ENCODE measurements around the gene IGSF9B.

The IGSF9B gene

DNA sequence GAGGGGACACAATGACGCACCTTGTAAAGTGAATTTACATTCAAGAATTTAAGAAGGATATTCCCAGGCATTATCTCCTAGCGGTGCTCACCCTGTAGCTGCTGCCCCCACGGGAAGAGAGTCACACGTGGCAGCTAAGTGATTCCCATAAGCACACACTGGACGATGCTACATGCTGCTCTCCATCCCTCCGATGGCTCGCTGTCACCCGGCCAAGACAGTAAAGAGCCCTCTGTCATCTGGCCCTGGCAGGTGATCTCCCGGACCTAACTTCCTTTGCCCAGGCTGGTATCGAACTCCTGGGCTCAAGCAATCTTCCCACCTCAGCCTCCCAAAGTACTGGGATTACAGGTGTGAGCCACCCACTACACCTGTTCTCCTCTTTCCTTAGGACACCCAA, 39.9 kb upstream of the IGSF9B start:
- Histone ChIP-seq H3K4me3 (ENCODE audit: low read depth, low read length) (no peak overlapping the region), H3K4me1 (ENCODE audit: control insufficient read depth, insufficient read depth, low read length, unreplicated experiment) (no peaks in the 10 kb centered on the region), H3K79me2 (ENCODE audit: control insufficient read depth, insufficient read depth, low read length, unreplicated experiment) (no peaks in the 10 kb centered on the region), H3K27ac (ENCODE audit: low read depth, low read length) (no peak overlapping the region), H3K27me3 (ENCODE audit: insufficient read depth, low read length) (no peaks in the 10 kb centered on the region), H3K36me3 (ENCODE audit: insufficient read depth, low read length) (no peaks in the 10 kb centered on the region), H2AFZ (ENCODE audit: low read length, unreplicated experiment) (no peak overlapping the region)

DNA sequence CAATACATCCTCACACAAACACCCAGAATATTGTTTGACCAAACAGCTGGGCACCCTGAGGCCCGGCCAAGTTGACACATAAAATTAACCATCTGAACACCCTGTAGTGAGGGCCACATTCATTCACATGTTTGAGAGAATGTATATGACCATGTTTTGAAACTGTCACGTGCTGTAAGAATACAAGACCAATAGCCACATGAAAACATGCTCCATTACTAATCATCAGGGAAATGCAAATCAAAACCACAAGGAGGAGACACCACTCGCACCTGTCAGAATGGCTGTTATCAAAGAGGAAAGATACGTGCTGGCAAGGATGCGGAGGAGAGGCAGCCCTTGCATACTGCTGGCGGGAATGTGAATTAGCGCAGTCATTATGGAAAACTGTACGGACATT, 38.3 kb upstream of the IGSF9B start:
- Histone ChIP-seq H3K27ac (ENCODE audit: low read depth, low read length) (no peak overlapping the region), H3K36me3 (ENCODE audit: insufficient read depth, low read length) (no peaks in the 10 kb centered on the region), H2AFZ (ENCODE audit: low read length, unreplicated experiment) (no peak overlapping the region), H3K79me2 (ENCODE audit: control insufficient read depth, insufficient read depth, low read length, unreplicated experiment) (no peaks in the 10 kb centered on the region), H3K4me1 (ENCODE audit: control insufficient read depth, insufficient read depth, low read length, unreplicated experiment) (no peaks in the 10 kb centered on the region), H3K27me3 (ENCODE audit: insufficient read depth, low read length) (no peaks in the 10 kb centered on the region), H3K4me3 (ENCODE audit: low read depth, low read length) (no peak overlapping the region; the same call in 1 of the 2 replicates)

DNA sequence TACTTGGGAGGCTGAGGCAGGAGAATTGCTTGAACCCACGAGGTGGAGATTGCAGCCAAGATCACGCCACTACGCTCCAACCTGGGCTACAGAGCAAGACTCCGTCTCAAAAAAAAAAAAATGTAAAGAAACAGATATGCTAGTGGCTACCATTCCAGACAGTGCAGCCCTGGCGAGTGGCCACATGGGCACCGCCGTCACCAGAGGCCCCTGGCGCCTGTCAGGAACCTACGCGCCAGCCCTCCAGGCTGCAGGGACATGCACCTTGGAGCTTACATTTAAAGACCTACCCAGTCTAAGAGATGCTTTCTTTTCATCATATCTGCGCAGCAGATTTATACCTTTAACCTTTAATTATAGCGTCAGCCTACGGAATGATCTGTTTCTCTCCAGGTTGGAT, 37.2 kb upstream of the IGSF9B start:
- Histone ChIP-seq H3K79me2 (ENCODE audit: control insufficient read depth, insufficient read depth, low read length, unreplicated experiment) (no peaks in the 10 kb centered on the region), H3K27ac (ENCODE audit: low read depth, low read length) (no peak overlapping the region), H3K27me3 (ENCODE audit: insufficient read depth, low read length) (no peaks in the 10 kb centered on the region), H3K4me3 (ENCODE audit: low read depth, low read length) (no peak overlapping the region), H3K4me1 (ENCODE audit: control insufficient read depth, insufficient read depth, low read length, unreplicated experiment) (no peaks in the 10 kb centered on the region), H3K36me3 (ENCODE audit: insufficient read depth, low read length) (no peaks in the 10 kb centered on the region), H2AFZ (ENCODE audit: low read length, unreplicated experiment) (no peak overlapping the region)

DNA sequence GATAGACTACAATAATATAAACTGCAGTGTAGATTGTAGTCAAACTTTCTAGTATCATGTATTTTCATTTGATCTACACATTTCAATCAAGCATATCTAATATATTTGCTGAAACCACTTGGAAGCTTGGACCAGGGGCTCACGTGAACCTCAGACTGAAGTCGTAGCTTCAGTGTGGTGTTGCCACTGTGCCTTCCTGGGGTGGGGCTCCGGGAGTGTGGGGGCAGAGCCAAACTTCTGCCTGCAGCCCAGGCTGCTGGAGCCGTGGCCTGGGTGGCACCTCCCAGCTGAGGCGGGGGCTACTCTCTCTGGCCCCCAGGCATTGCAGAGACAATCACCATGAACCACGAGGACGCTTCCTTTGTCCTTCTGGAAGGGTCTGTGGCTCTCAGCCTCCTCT, 36.3 kb upstream of the IGSF9B start:
- no peak overlapping the region for H2AFZ ChIP-seq (ENCODE audit: low read length, unreplicated experiment)
- H3K4me1 ChIP-seq (ENCODE audit: control insufficient read depth, insufficient read depth, low read length, unreplicated experiment) = no peaks in the 10 kb centered on the region
- H3K79me2 ChIP-seq (ENCODE audit: control insufficient read depth, insufficient read depth, low read length, unreplicated experiment) = no peaks in the 10 kb centered on the region
- H3K27me3 ChIP-seq (ENCODE audit: insufficient read depth, low read length) = no peaks in the 10 kb centered on the region
- H3K36me3 ChIP-seq (ENCODE audit: insufficient read depth, low read length) = no peaks in the 10 kb centered on the region
- H3K4me3 ChIP-seq (ENCODE audit: low read depth, low read length) = no peak overlapping the region
- H3K27ac ChIP-seq (ENCODE audit: low read depth, low read length) = no peak overlapping the region

DNA sequence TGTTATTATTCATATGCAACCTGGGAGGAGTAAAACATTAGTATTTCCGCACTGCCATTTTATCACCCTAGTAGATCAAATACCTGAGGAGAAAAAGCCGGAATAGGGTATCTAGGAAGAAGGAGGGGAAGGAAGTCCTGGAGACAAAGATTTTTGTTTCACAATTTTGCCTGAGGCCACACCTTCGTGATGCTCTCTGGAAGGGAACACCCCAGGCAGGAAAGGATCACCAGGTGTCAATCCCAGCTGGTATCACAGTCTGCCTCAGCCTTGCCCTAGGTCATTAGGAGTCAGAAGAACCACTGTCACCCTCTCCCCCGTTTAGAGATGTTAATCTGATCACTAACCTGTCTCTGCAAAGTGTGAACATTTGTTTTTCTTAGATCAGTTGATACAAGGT, 35.4 kb upstream of the IGSF9B start:
- H3K4me1 ChIP-seq (ENCODE audit: control insufficient read depth, insufficient read depth, low read length, unreplicated experiment) = no peaks in the 10 kb centered on the region
- no peak overlapping the region for H2AFZ ChIP-seq (ENCODE audit: low read length, unreplicated experiment)
- no peaks in the 10 kb centered on the region for H3K36me3 ChIP-seq (ENCODE audit: insufficient read depth, low read length)
- no peaks in the 10 kb centered on the region for H3K27me3 ChIP-seq (ENCODE audit: insufficient read depth, low read length)
- no peak overlapping the region for H3K4me3 ChIP-seq (ENCODE audit: low read depth, low read length)
- H3K79me2 ChIP-seq (ENCODE audit: control insufficient read depth, insufficient read depth, low read length, unreplicated experiment) = no peaks in the 10 kb centered on the region
- H3K27ac ChIP-seq (ENCODE audit: low read depth, low read length) = no peak overlapping the region

DNA sequence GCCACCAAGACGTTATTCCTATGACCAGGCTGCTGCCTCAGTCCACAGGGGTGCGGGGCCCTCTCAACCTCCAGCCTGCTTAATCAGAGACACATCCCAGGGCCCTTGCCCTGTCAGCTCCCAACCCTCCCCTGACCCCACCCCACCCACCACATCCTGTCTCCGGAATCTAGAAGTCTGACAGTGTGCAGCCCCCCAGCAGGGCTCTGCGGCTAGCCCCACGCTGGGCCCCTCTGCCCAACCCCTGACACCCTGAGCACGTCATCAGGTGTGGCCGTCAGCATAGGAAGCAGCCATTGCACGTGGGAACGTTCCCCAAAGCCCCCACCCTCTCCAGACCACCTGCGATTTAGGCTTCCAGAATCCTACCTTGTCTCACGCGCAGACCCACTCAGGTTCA, 34.3 kb upstream of the IGSF9B start:
- no peak overlapping the region for H3K4me3 ChIP-seq (ENCODE audit: low read depth, low read length)
- no peaks in the 10 kb centered on the region for H3K27me3 ChIP-seq (ENCODE audit: insufficient read depth, low read length)
- H2AFZ ChIP-seq (ENCODE audit: low read length, unreplicated experiment) = no peak overlapping the region
- no peaks in the 10 kb centered on the region for H3K4me1 ChIP-seq (ENCODE audit: control insufficient read depth, insufficient read depth, low read length, unreplicated experiment)
- H3K27ac ChIP-seq (ENCODE audit: low read depth, low read length) = no peak overlapping the region
- H3K36me3 ChIP-seq (ENCODE audit: insufficient read depth, low read length) = no peaks in the 10 kb centered on the region
- no peaks in the 10 kb centered on the region for H3K79me2 ChIP-seq (ENCODE audit: control insufficient read depth, insufficient read depth, low read length, unreplicated experiment)

DNA sequence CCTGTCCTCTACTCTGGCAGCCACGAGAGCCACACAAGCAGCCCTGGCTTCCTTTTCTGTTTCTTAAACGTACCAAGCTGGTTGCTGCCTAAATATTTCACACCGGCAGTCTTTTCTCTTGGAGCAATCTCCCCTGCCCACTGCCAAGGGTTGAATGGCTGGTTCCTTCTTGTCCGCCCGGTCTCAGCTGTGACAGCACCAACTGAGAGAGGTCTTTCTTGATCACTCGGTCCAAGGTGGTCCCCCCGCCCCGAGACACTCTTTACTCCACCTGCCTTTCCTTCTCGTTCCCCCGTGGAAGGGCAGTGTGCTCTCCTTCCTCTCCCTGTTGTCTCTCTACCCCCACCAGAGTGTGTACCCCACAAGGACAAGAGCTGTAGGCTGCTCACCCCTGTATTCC, 33.7 kb upstream of the IGSF9B start:
- Histone ChIP-seq H3K79me2 (ENCODE audit: control insufficient read depth, insufficient read depth, low read length, unreplicated experiment) (no peaks in the 10 kb centered on the region), H3K4me1 (ENCODE audit: control insufficient read depth, insufficient read depth, low read length, unreplicated experiment) (no peaks in the 10 kb centered on the region), H3K36me3 (ENCODE audit: insufficient read depth, low read length) (no peaks in the 10 kb centered on the region), H3K27ac (ENCODE audit: low read depth, low read length) (no peak overlapping the region), H3K27me3 (ENCODE audit: insufficient read depth, low read length) (no peaks in the 10 kb centered on the region), H2AFZ (ENCODE audit: low read length, unreplicated experiment) (no peak overlapping the region), H3K4me3 (ENCODE audit: low read depth, low read length) (no peak overlapping the region)

DNA sequence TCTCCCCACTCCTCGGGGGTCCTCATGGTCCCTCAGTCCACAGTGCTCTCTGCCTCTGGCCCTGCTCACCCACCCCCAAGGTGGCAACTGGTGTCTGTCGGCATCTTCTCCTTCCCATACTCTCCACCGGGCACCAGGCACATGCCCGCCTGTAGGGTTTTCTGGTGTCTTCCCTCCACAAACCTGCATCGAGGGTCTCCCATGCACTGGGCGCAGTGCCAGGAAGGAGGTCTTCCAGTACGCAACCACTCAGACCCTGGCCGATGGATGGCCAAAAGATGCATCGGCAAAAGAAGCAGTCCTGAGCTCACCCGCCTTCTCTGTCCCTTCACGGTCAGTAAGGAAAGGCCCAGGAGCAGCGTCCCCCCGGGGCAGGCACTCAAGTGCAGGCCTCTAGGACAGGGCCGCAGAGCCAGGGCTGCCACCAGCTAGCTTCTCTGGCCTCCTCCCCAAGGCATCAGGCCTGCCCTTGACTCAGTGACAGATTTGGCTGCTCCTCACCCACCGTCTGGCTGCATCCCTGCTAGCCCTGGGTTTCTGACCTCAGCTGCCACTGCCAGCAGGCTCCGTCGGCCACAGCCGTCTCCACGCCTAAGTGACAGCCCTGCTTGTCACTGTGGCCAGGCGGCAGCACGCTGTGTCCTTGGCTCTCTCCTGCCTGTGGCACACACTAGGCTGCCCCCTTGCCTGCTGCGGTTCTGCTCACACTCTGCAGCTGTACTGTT, 32.1 kb upstream of the IGSF9B start:
- H2AFZ ChIP-seq (ENCODE audit: low read length, unreplicated experiment) = no peak overlapping the region
- no peaks in the 10 kb centered on the region for H3K79me2 ChIP-seq (ENCODE audit: control insufficient read depth, insufficient read depth, low read length, unreplicated experiment)
- H3K4me3 ChIP-seq (ENCODE audit: low read depth, low read length) = no peak overlapping the region
- H3K36me3 ChIP-seq (ENCODE audit: insufficient read depth, low read length) = no peaks in the 10 kb centered on the region
- H3K27ac ChIP-seq (ENCODE audit: low read depth, low read length) = no peak overlapping the region
- no peaks in the 10 kb centered on the region for H3K4me1 ChIP-seq (ENCODE audit: control insufficient read depth, insufficient read depth, low read length, unreplicated experiment)
- H3K27me3 ChIP-seq (ENCODE audit: insufficient read depth, low read length) = no peaks in the 10 kb centered on the region

DNA sequence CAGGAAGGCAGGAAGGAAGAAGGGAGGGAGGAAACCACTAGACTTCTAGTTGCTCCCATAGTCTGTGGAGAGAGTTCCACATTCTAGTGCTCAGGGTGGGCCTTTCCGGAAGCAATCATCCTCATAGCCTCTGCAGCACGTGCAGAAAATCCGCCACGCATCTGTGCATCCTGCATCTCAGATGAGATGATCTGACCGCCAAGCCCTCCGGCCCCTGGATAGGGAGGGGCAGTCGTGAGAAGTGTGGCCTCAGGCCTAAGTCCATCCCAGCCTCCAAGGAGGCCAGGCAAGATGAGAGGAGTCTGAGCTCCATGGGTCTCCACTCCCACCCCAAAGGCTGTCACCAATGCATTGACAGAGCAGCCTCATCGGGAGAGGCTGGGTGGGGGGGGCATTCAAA, 30.4 kb upstream of the IGSF9B start:
- H3K4me3 ChIP-seq (ENCODE audit: low read depth, low read length) = no peak overlapping the region
- H3K27me3 ChIP-seq (ENCODE audit: insufficient read depth, low read length) = no peaks in the 10 kb centered on the region
- H3K27ac ChIP-seq (ENCODE audit: low read depth, low read length) = no peak overlapping the region
- no peaks in the 10 kb centered on the region for H3K4me1 ChIP-seq (ENCODE audit: control insufficient read depth, insufficient read depth, low read length, unreplicated experiment)
- no peak overlapping the region for H2AFZ ChIP-seq (ENCODE audit: low read length, unreplicated experiment)
- no peaks in the 10 kb centered on the region for H3K36me3 ChIP-seq (ENCODE audit: insufficient read depth, low read length)
- H3K79me2 ChIP-seq (ENCODE audit: control insufficient read depth, insufficient read depth, low read length, unreplicated experiment) = no peaks in the 10 kb centered on the region

DNA sequence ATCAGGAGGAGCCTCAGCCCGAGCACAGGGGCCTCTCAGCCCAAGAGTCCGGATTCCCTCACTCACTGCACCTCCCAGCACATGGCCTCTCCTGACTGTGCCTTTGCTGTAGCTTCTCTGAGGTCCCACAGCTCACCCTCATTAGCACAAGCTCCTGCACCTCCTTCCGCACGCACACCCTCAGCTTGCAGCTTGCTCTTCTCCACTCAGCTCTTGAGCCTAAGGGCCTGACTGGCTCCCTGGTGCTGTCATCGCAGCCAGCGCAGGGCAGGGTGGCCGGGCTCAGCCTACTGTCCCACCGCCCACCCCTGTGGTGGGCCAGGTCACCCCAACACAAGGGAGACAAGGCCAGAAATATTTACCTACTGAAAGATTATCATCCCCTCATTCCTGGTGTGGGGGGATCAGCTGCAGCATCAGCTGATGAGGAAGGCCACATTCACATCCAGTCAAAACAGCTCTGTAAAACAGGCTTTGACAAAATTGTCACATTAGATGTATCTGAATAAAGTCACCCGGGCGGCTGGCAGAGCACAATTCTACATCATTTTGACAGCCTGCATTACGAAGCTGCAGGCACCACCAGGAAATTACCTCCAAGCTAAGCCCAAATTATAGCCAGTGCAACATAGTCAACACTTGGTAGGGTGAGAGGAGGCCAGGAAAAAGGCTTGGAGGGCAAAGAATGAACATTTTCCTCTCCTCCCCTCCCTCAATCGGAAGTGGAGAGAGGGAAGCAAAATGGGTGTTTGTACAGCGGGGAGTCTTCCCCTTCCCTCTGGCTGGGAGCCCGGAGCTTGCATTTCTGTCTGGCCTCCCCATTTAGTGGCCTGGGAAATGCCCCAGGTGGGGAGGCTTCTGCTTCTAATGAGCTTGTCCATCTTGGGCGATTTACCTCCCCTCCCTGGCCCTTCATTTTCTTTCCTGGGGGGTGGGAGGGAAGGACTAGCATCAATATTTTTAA, 29.5 kb upstream of the IGSF9B start:
- no peaks in the 10 kb centered on the region for H3K4me1 ChIP-seq (ENCODE audit: control insufficient read depth, insufficient read depth, low read length, unreplicated experiment)
- H2AFZ ChIP-seq (ENCODE audit: low read length, unreplicated experiment) = no peak overlapping the region
- no peak overlapping the region for H3K27ac ChIP-seq (ENCODE audit: low read depth, low read length)
- no peaks in the 10 kb centered on the region for H3K36me3 ChIP-seq (ENCODE audit: insufficient read depth, low read length)
- no peaks in the 10 kb centered on the region for H3K27me3 ChIP-seq (ENCODE audit: insufficient read depth, low read length)
- H3K4me3 ChIP-seq (ENCODE audit: low read depth, low read length) = no peak overlapping the region
- no peaks in the 10 kb centered on the region for H3K79me2 ChIP-seq (ENCODE audit: control insufficient read depth, insufficient read depth, low read length, unreplicated experiment)

DNA sequence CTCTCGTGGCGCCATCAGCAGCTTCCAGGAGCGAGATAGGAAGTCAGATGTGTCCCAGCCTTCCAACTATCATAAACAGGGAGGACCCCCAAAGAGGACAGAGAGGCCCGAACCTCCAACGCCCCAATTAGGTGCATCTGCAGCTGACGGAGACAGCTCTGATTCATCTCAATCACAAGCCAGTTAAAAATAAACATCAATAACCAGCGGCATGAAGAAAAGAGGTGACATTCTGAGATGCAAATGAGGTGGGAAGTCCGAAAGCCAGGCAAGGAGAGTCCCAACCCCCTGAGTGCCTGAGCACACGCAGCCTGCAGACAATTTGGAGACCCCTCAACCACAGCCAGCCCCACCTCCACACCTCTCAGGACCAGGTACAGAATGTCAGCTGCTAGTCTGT, 28.1 kb upstream of the IGSF9B start:
- Histone ChIP-seq H2AFZ (ENCODE audit: low read length, unreplicated experiment) (no peak overlapping the region), H3K4me3 (ENCODE audit: low read depth, low read length) (no peak overlapping the region), H3K36me3 (ENCODE audit: insufficient read depth, low read length) (no peaks in the 10 kb centered on the region), H3K79me2 (ENCODE audit: control insufficient read depth, insufficient read depth, low read length, unreplicated experiment) (no peaks in the 10 kb centered on the region), H3K27ac (ENCODE audit: low read depth, low read length) (no peak overlapping the region), H3K4me1 (ENCODE audit: control insufficient read depth, insufficient read depth, low read length, unreplicated experiment) (no peaks in the 10 kb centered on the region), H3K27me3 (ENCODE audit: insufficient read depth, low read length) (no peaks in the 10 kb centered on the region)
